ENCODE measurements around the gene ARHGAP33. TPM values are rescaled to one million over a fixed set of nuclear protein-coding genes. Genes with fewer than 3 reads are reported as not detected.

The ARHGAP33 gene
- polyA plus RNA-seq, 2 of the 4 experiments (the other 2 are of a cell fraction), result 0.84 to 6.1 TPM

GRCh38 chr19:35776102-35776788 lies 881 bp downstream of the ARHGAP33 start:
- Histone ChIP-seq H3K4me1 (peaks cover 31% of the 10 kb centered on the region), H3K27ac (peak overlapping the region; percentile 47 to 81), H3K4me2 (peak overlapping the region; percentile 96), H3K9me3 (no peaks in the 10 kb centered on the region), H3K4me3 (peak overlapping the region; percentile 62)
- CTCF ChIA-PET, result interaction anchor here (0.6 to 3.3 kb wide), 11 partner anchors 10 to 312 kb away, joined by 3 to 23 read pairs (median 4); partner anchors contain the start of gene HSPB6
- TF ChIP-seq ESRRA (IDR thresholded peaks at IDR 0.05; ENCODE audit: borderline replicate concordance, low read length), result no peak
- TF ChIP-seq RNF2 (IDR thresholded peaks at IDR 0.05; ENCODE audit: borderline replicate concordance, low read depth), result no peak
- no peak for TF ChIP-seq NFE2L2 (conservative IDR thresholded peaks at IDR 0.05; ENCODE audit: low read length)
- no peak for TF ChIP-seq POLR2AphosphoS2 (conservative IDR thresholded peaks at IDR 0.05; ENCODE audit: low read length)
- no peak for TF ChIP-seq HOXB5 (CRISPR knock-in tag; IDR thresholded peaks at IDR 0.05)
- FAIRE-seq (no peak), DNase-seq (ENCODE audit: low read depth in 1 of 2, low spot score in 1 of 2) (no peak), ATAC-seq (peak in 1 of 2 experiments; percentile 1; a peak in 1 of 6 replicates)
- 85% methylated on average over 12 of the region's 13 CpGs for WGBS (ENCODE audit: missing lambda C conversion rate)
- POLR2A ChIA-PET, result no interaction called here

GRCh38 chr19:35777086-35777841 lies 1.9 kb downstream of the ARHGAP33 start:
- no peak for DNase-seq (ENCODE audit: low read depth in 1 of 2, low spot score in 1 of 2)
- no peaks in the 10 kb centered on the region for H3K9me3 ChIP-seq
- H3K4me3 ChIP-seq, result no peak overlapping the region
- WGBS (ENCODE audit: missing lambda C conversion rate), result 77% methylated on average over 19 of the region's 19 CpGs
- CTCF ChIA-PET, result interaction anchor here (0.8 to 3.3 kb wide), 10 partner anchors 11 to 155 kb away, joined by 4 to 23 read pairs (median 5); partner anchors contain the start of gene HSPB6
- H3K27ac ChIP-seq, result no peak overlapping the region
- POLR2A ChIA-PET, result no interaction called here
- peaks cover 31% of the 10 kb centered on the region for H3K4me1 ChIP-seq
- no peak for TF ChIP-seq HEYL (CRISPR knock-in tag; IDR thresholded peaks at IDR 0.05)
- no peak for TF ChIP-seq RCOR1 (IDR thresholded peaks at IDR 0.05; ENCODE audit: low read depth, low read length)
- TF ChIP-seq PHF8 (IDR thresholded peaks at IDR 0.05; ENCODE audit: borderline replicate concordance, low read depth), result no peak
- no peak for TF ChIP-seq MYC (IDR thresholded peaks at IDR 0.05; ENCODE audit: borderline replicate concordance, low read length)
- TF ChIP-seq ZFP36 (IDR thresholded peaks at IDR 0.05; ENCODE audit: borderline replicate concordance, partially characterized antibody), result no peak
- TF ChIP-seq, protein P1, sequence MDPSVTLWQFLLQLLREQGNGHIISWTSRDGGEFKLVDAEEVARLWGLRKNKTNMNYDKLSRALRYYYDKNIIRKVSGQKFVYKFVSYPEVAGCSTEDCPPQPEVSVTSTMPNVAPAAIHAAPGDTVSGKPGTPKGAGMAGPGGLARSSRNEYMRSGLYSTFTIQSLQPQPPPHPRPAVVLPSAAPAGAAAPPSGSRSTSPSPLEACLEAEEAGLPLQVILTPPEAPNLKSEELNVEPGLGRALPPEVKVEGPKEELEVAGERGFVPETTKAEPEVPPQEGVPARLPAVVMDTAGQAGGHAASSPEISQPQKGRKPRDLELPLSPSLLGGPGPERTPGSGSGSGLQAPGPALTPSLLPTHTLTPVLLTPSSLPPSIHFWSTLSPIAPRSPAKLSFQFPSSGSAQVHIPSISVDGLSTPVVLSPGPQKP (IDR thresholded peaks at IDR 0.05; ENCODE audit: low read depth, low read length), result no peak
- no peak for TF ChIP-seq KDM1A (IDR thresholded peaks at IDR 0.05; ENCODE audit: low read depth)
- no peak for TF ChIP-seq MAFK (IDR thresholded peaks at IDR 0.05; ENCODE audit: partially characterized antibody)
- no peak for TF ChIP-seq CEBPB (IDR thresholded peaks at IDR 0.05)
- TF ChIP-seq CTCF (IDR thresholded peaks at IDR 0.05), result no peak
- TF ChIP-seq E2F6 (IDR thresholded peaks at IDR 0.05; ENCODE audit: borderline replicate concordance, low read depth), result no peak
- no peak for TF ChIP-seq TFCP2L1 (CRISPR knock-in tag; IDR thresholded peaks at IDR 0.05)
- FAIRE-seq, result no peak
- no peak for ATAC-seq
- H3K4me2 ChIP-seq, result no peak overlapping the region

DNA sequence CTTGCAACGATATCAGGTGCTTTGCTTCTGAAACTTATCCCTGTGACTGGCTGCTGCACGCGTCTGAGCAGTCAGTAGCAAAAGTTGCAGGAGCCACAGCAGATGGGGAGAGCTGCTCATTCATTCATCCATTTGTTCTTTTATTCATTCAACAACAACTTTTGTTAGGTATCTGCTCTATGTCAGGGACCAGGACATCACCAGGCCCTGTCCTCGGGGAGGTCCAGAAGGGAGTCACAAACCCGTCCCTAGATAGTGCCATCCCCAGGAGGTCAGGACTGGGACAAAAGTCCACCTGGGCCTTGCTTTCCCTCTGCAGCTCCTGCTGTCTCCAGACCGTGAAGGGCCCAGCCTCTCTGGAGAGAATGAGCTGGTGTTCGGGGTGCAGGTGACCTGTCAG lies 2.6 kb downstream of the ARHGAP33 start:
- H3K27ac ChIP-seq, result no peak overlapping the region
- TF ChIP-seq TFCP2L1 (CRISPR knock-in tag; IDR thresholded peaks at IDR 0.05) (no peak), ZNF302 (CRISPR knock-in tag; IDR thresholded peaks at IDR 0.05) (no peak), NPAS2 (CRISPR knock-in tag; IDR thresholded peaks at IDR 0.05; ENCODE audit: borderline replicate concordance) (no peak), CHD2 (IDR thresholded peaks at IDR 0.05; ENCODE audit: low read length, partially characterized antibody) (no peak), JUN (IDR thresholded peaks at IDR 0.05) (no peak), NFE2L2 (conservative IDR thresholded peaks at IDR 0.05; ENCODE audit: low read length) (no peak), ZC3H11A (IDR thresholded peaks at IDR 0.05) (no peak), FOSL2 (IDR thresholded peaks at IDR 0.05) (no peak), FOSL2 (CRISPR knock-in tag; IDR thresholded peaks at IDR 0.05) (no peak), KDM1A (IDR thresholded peaks at IDR 0.05; ENCODE audit: low read depth) (no peak), FOXS1 (CRISPR knock-in tag; IDR thresholded peaks at IDR 0.05) (no peak), SMC3 (IDR thresholded peaks at IDR 0.05) (no peak), POLR2AphosphoS2 (conservative IDR thresholded peaks at IDR 0.05; ENCODE audit: low read length) (no peak), HES2 (IDR thresholded peaks at IDR 0.05) (no peak), JUNB (IDR thresholded peaks at IDR 0.05) (no peak), CBX8 (IDR thresholded peaks at IDR 0.05) (no peak)
- TF ChIP-seq, protein P2, sequence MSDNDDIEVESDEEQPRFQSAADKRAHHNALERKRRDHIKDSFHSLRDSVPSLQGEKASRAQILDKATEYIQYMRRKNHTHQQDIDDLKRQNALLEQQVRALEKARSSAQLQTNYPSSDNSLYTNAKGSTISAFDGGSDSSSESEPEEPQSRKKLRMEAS (IDR thresholded peaks at IDR 0.05), result no peak
- FAIRE-seq, result no peak
- peaks cover 28% of the 10 kb centered on the region for H3K4me1 ChIP-seq
- no peak overlapping the region for H3K4me2 ChIP-seq
- H3K4me3 ChIP-seq, result no peak overlapping the region
- ChIA-PET POLR2A (no interaction called here), CTCF (interaction anchor here (0.8 to 3.3 kb wide), 6 partner anchors 10 to 155 kb away, joined by 3 to 23 read pairs (median 4); no protein-coding TSS in a partner anchor)
- no peak for DNase-seq (ENCODE audit: low read depth in 1 of 2, low spot score in 1 of 2)
- 92% methylated on average over 7 of the region's 7 CpGs for WGBS (ENCODE audit: missing lambda C conversion rate)
- H3K9me3 ChIP-seq, result no peaks in the 10 kb centered on the region
- ATAC-seq, result no peak

All from A549 (cell line).